ENCODE measurements around the gene POLG2. TPM values are rescaled to one million over a fixed set of nuclear protein-coding genes. Genes with fewer than 3 reads are reported as not detected.

POLG2 gene
- total RNA-seq, 1 experiment from 2014 or later = 51.5 TPM

DNA sequence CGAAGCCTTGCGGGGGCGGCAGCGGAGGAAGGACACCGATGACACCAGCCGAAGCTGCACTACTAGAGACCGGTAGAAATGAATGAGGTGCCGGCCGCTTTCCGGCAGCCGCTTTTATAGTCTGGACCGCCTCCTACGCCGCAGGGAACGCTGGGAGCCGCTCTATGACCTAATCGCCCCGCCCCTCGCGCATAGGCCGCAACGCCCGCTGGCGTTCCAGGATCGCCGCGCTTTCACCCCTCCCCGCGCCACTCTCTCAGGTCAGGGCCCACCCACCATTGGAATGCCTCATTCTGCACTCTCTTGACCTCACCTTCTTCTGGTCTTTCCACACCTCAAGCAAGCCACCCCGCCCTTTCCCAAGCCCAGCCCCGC lies 9.3 kb upstream of the POLG2 start, which contains the start of gene DDX5:
DDX5 (minus strand) TSS at position 89 of the 375 bp plus-strand sequence. CDS start 170 bp downstream, outside the sequence.
- ATAC-seq = peak; percentile 76
- Histone ChIP-seq H3K27me3 (ENCODE audit: insufficient read depth, low read length) (no peaks in the 10 kb centered on the region), H3K9ac (ENCODE audit: low read length) (peak within 1 kb of the TSS; percentile 99), H3K4me3 (replicated peaks in 1 of 2; ENCODE audit: low read depth in 1 of 2, low read length in 2 of 2) (peak within 1 kb of the TSS; percentile 93 to 95), H4K20me1 (ENCODE audit: insufficient read depth) (peaks cover 55% of the 10 kb centered on the region; the same call in 1 of the 2 replicates), H3K27ac (ENCODE audit: low read depth, low read length) (peak within 1 kb of the TSS; percentile 90), H3K9me3 (ENCODE audit: control insufficient read depth in 1 of 2, insufficient read depth in 1 of 2, low read depth in 1 of 2, low read length in 2 of 2) (no peaks in the 10 kb centered on the region), H3K4me2 (ENCODE audit: low read length) (peak within 1 kb of the TSS; percentile 87), H3K79me2 (ENCODE audit: insufficient read depth, low read length) (peaks cover 91% of the 10 kb centered on the region), H3K36me3 (ENCODE audit: control insufficient read depth in 1 of 2, insufficient read depth in 2 of 2, low read length in 2 of 2) (peaks cover 56 to 66% of the 10 kb centered on the region in 2 experiments), H3K4me1 (ENCODE audit: control insufficient read depth in 1 of 2, insufficient read depth in 2 of 2, low read length in 2 of 2) (peaks cover 12 to 32% of the 10 kb centered on the region in 2 experiments), H3K9me2 (ENCODE audit: insufficient read depth) (no peaks in the 10 kb centered on the region), H2AFZ (ENCODE audit: low read depth, low read length, poor library complexity, severe bottlenecking) (peak within 1 kb of the TSS; percentile 34)
- ChIA-PET POLR2A (interaction anchor here (0.7 to 3.1 kb wide), 34 partner anchors 10 to 663 kb away, joined by 3 to 119 read pairs (median 4); partner anchors contain the start of genes POLG2 and SMARCD2), CTCF (interaction anchor here (0.9 to 2.3 kb wide), 6 partner anchors 9 to 224 kb away, joined by 4 to 14 read pairs (median 6); partner anchors contain the start of gene POLG2), RAD21 (ENCODE audit: low non-redundant PET in 1 of 2, low total read pairs in 2 of 2, uncharacterized antibody in 2 of 2, unreplicated experiment in 2 of 2) (interaction anchor here (0.8 to 1.2 kb wide), 2 partner anchors 9 to 86 kb away, joined by 3 to 5 read pairs; partner anchors contain the start of gene POLG2 (in 1 of the 2))
- DNase-seq (ENCODE audit: low read depth, low spot score) = peak; percentile 100
- TF ChIP-seq TCF7L2 (IDR thresholded peaks at IDR 0.05; ENCODE audit: borderline replicate concordance, extremely low read depth, insufficient read depth, insufficient read length) (peak; percentile 87), ELF1 (IDR thresholded peaks at IDR 0.05; ENCODE audit: borderline replicate concordance, low read depth) (no peak), POLR2A (IDR thresholded peaks at IDR 0.05; ENCODE audit: borderline replicate concordance, extremely low read depth, insufficient read depth, insufficient read length) (peak; percentile 100), SIN3A (IDR thresholded peaks at IDR 0.05; ENCODE audit: low read depth) (peak; percentile 99), CEBPB (IDR thresholded peaks at IDR 0.05; ENCODE audit: low read depth) (no peak; the same call in 1 of the 2 replicates), YY1 (IDR thresholded peaks at IDR 0.05; ENCODE audit: extremely low read depth, insufficient replicate concordance, low read depth, low read length) (peak; percentile 71), EGR1 (IDR thresholded peaks at IDR 0.05; ENCODE audit: low read depth) (peak; percentile 99), EZH2 (IDR thresholded peaks at IDR 0.05) (no peak), RAD21 (IDR thresholded peaks at IDR 0.05; ENCODE audit: low read depth) (no peak), SRF (IDR thresholded peaks at IDR 0.05; ENCODE audit: low read depth) (no peak), POLR2AphosphoS5 (IDR thresholded peaks at IDR 0.05; ENCODE audit: low read depth, low read length) (peak; percentile 100), JUND (IDR thresholded peaks at IDR 0.05) (peak; percentile 44), FOSL1 (IDR thresholded peaks at IDR 0.05; ENCODE audit: low read depth) (no peak), CBX3 (IDR thresholded peaks at IDR 0.05; ENCODE audit: low read depth) (no peak), SP1 (IDR thresholded peaks at IDR 0.05; ENCODE audit: low read depth) (no peak; the same call in 1 of the 2 replicates), EZH2phosphoT487 (IDR thresholded peaks at IDR 0.05; ENCODE audit: borderline replicate concordance) (no peak)
- TF ChIP-seq, protein P1, sequence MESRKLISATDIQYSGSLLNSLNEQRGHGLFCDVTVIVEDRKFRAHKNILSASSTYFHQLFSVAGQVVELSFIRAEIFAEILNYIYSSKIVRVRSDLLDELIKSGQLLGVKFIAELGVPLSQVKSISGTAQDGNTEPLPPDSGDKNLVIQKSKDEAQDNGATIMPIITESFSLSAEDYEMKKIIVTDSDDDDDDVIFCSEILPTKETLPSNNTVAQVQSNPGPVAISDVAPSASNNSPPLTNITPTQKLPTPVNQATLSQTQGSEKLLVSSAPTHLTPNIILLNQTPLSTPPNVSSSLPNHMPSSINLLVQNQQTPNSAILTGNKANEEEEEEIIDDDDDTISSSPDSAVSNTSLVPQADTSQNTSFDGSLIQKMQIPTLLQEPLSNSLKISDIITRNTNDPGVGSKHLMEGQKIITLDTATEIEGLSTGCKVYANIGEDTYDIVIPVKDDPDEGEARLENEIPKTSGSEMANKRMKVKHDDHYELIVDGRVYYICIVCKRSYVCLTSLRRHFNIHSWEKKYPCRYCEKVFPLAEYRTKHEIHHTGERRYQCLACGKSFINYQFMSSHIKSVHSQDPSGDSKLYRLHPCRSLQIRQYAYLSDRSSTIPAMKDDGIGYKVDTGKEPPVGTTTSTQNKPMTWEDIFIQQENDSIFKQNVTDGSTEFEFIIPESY (IDR thresholded peaks at IDR 0.05; ENCODE audit: extremely low read depth, insufficient replicate concordance, low read length) = peak; percentile 57
- intact Hi-C loops (cut with micrococcal nuclease) = loop anchor here (1.0 to 5.0 kb wide), 2 partner anchors 9 to 141 kb away; partner anchors contain the start of gene POLG2
- BruUV-seq (replicated peaks) = no TSS peak
